Gastroesophageal sphincter (tissue), 4 donors: ENCODE measurements around the gene PDIA5. TPM values are rescaled to one million over a fixed set of nuclear protein-coding genes. Genes with fewer than 3 reads are reported as not detected.

Experiments
- ATAC-seq: fragments of 150-250 bp; one replicate; pipeline ENCODE4 v1.9.1; 2016; ENCODE audit warnings: mild to moderate bottlenecking, moderate library complexity
- H3K27ac ChIP-seq, 4 donors: fragments of 200-600 bp; sonication (generic) in 3 of 4; 1 replicate in 3 of 4; 2 replicates in 1 of 4; pipeline ENCODE4 v1.5.1; 2016 to 2019
- H3K27me3 ChIP-seq: fragments of 200-600 bp; sonication (generic); one replicate; pipeline ENCODE4 v1.5.1; 2019
- H3K36me3 ChIP-seq, 2 donors: fragments of 200-600 bp; sonication (generic); one replicate each; pipeline ENCODE4 v1.5.1; 2019; ENCODE audit warnings: control low read depth in 1 of 2
- H3K4me1 ChIP-seq, 3 donors: fragments of 200-600 bp; sonication (generic); 1 replicate in 2 of 3; 2 replicates in 1 of 3; pipeline ENCODE4 v1.5.1; 2016 to 2019; ENCODE audit warnings: control low read depth in 2 of 3
- H3K4me3 ChIP-seq, 2 donors: fragments of 200-600 bp; sonication (generic); one replicate each; pipeline ENCODE4 v1.5.1; 2019; ENCODE audit warnings: mild to moderate bottlenecking in 1 of 2, moderate library complexity in 1 of 2
- H3K9me3 ChIP-seq, 3 donors: fragments of 200-600 bp; sonication (generic); one replicate each; pipeline ENCODE4 v1.5.1; 2017 to 2019; ENCODE audit warnings: control low read depth in 2 of 3
- EP300 ChIP-seq: sonication (generic); formaldehyde crosslinking; IDR thresholded peaks from one replicate; pipeline ENCODE4 v1.6.1; 2017; ENCODE audit warnings: antibody characterized with exemption, mild to moderate bottlenecking
- POLR2A ChIP-seq, 2 donors: fragments of 450-650 bp; IDR thresholded peaks; one replicate each; pipeline ENCODE4 v1.6.1; 2017; ENCODE audit warnings: antibody characterized with exemption in 2 of 2, mild to moderate bottlenecking in 2 of 2, moderate library complexity in 1 of 2
- POLR2AphosphoS5 ChIP-seq: sonication (generic); formaldehyde crosslinking; IDR thresholded peaks from one replicate; pipeline ENCODE4 v1.6.1; 2017; ENCODE audit warnings: antibody characterized with exemption
- WGBS, 2 donors: methylation state at CpG; one replicate each; pipeline ENCODE4 v1.1.5; 2018; ENCODE audit warnings: low coverage in 1 of 2; 5-methylcytosine and 5-hydroxymethylcytosine counted together
- total RNA-seq, 4 donors: library from RNA; depleted of rRNA; stranded (reverse); fragments of >200 nt; gene quantifications; one replicate each; pipeline ENCODE4 v1.1.0, GENCODE V29; 2016
- TF ChIP-seq, protein P1 (sequence below), 4 experiments: fragments of 200-600 bp in 2 of 4; fragments of 450-650 bp in 2 of 4; sonication (generic) in 1 of 4; IDR thresholded peaks; one replicate each; pipeline ENCODE4 v1.5.1; 2017 to 2019; ENCODE audit warnings: antibody characterized with exemption in 4 of 4, mild to moderate bottlenecking in 2 of 4, moderate library complexity in 2 of 4

Gene PDIA5
- total RNA-seq, 4 donors from 2014 or later, result 9.0 to 19.8 (median 16.9) TPM

DNA sequence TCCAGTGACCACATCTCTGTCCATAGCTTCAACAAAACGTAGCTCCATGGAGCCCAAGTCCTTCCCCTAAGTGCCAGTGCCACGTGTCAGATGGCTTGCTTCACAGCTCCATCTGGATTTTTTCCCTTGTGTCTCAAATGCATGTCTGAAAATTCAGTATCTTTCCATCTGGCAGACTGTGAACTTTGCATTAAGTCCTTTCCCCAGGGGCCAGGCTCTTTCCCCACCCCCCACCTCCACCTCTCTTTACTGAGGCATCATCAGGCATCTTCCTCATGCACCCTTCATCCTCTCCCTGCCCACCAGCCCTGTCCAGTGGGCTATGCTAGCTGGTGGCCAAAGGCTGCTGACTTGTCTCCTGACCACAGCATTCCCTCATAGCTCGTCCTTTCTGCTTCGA lies 53.7 kb downstream of the PDIA5 start:
- Histone ChIP-seq H3K4me3 (no peak overlapping the region), H3K36me3 (peaks cover 0 to 96% of the 10 kb centered on the region in 2 donors), H3K27me3 (no peaks in the 10 kb centered on the region), H3K27ac (peak overlapping the region in 3 of 4 donors; percentile 27 to 44 (median 34)), H3K4me1 (peaks cover 0 to 30% (median 0%) of the 10 kb centered on the region in 3 donors), H3K9me3 (no peaks in the 10 kb centered on the region)
- TF ChIP-seq POLR2A (IDR thresholded peaks at IDR 0.05), result no peak
- TF ChIP-seq EP300, result no peak
- ATAC-seq, result no peak
- 54 to 78% methylated on average over 4 of the region's 4 CpGs for WGBS, 2 donors

DNA sequence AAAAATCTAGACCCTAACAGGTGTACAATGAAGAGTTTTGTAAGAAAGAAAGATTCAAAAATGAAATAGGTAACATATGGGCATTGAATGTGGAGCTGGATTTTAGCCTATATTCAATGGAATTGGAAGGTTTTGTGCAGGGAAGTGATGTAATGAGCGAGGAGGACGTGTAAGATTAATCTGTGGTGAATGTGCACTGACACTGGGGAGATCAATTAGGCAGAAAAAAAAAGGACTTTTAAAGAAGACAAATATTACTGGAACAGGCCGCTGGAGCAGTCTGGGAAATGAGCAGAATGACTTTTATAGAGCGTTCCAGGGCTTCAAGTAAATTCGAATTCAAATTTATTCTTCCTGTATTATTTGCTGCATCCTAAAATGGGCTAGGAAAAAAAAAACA lies 55.2 kb downstream of the PDIA5 start:
- peaks cover 0 to 30% (median 0%) of the 10 kb centered on the region in 3 donors for H3K4me1 ChIP-seq
- H3K9me3 ChIP-seq, result no peaks in the 10 kb centered on the region
- 66 to 72% methylated on average over 5 of the region's 5 CpGs for WGBS, 2 donors
- no peak for ATAC-seq
- no peak overlapping the region for H3K27ac ChIP-seq
- H3K4me3 ChIP-seq, result no peak overlapping the region
- H3K27me3 ChIP-seq, result no peaks in the 10 kb centered on the region
- H3K36me3 ChIP-seq, result peaks cover 0 to 91% of the 10 kb centered on the region in 2 donors
- TF ChIP-seq POLR2AphosphoS5 (no peak), EP300 (no peak), POLR2A (IDR thresholded peaks at IDR 0.05) (no peak)
- TF ChIP-seq, protein P1, sequence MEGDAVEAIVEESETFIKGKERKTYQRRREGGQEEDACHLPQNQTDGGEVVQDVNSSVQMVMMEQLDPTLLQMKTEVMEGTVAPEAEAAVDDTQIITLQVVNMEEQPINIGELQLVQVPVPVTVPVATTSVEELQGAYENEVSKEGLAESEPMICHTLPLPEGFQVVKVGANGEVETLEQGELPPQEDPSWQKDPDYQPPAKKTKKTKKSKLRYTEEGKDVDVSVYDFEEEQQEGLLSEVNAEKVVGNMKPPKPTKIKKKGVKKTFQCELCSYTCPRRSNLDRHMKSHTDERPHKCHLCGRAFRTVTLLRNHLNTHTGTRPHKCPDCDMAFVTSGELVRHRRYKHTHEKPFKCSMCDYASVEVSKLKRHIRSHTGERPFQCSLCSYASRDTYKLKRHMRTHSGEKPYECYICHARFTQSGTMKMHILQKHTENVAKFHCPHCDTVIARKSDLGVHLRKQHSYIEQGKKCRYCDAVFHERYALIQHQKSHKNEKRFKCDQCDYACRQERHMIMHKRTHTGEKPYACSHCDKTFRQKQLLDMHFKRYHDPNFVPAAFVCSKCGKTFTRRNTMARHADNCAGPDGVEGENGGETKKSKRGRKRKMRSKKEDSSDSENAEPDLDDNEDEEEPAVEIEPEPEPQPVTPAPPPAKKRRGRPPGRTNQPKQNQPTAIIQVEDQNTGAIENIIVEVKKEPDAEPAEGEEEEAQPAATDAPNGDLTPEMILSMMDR (IDR thresholded peaks at IDR 0.05), result no peak

DNA sequence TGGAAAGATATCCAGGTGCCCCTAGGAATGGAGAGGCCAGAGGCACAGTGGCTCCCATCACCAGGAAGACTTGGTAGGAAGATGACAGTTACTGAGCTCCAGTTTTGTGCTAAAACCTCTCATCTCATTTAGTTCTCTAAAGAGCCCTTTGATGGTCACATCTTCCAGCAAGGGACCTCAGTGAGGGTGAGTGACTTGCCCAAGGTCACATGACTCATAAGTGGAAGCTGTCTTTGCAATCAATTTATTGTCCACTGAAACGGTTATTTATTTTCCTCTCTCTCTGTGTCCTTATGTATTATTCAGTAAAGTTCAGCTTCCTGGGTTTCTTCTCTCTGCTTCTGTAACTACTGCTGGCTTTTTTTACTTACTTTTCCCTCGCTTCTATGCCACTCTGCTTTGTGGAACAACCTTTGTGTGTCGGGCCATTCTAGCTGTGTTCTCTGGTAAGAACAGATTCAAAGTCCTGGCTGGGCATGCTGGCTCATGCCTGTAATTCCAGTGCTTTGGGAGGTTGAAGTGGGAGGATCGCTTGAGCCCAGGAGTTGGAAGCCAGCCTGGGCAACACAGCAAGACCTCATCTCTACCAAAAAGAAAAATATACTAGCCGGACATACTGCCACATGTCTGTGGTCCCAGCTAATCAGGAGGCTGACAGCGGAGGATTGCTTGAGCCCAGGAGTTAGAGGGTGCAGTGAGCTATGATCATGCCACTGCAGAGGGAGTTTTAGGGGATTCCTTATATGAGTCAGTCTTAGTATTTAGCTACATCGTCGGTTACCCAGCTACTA lies 55.9 kb downstream of the PDIA5 start:
- WGBS, 2 donors, result 34% methylated on average over 5 of the region's 8 CpGs; no CpG with 5 or more reads in 1 of the 2 donors
- H3K36me3 ChIP-seq, result peaks cover 0 to 93% of the 10 kb centered on the region in 2 donors
- ATAC-seq, result no peak

DNA sequence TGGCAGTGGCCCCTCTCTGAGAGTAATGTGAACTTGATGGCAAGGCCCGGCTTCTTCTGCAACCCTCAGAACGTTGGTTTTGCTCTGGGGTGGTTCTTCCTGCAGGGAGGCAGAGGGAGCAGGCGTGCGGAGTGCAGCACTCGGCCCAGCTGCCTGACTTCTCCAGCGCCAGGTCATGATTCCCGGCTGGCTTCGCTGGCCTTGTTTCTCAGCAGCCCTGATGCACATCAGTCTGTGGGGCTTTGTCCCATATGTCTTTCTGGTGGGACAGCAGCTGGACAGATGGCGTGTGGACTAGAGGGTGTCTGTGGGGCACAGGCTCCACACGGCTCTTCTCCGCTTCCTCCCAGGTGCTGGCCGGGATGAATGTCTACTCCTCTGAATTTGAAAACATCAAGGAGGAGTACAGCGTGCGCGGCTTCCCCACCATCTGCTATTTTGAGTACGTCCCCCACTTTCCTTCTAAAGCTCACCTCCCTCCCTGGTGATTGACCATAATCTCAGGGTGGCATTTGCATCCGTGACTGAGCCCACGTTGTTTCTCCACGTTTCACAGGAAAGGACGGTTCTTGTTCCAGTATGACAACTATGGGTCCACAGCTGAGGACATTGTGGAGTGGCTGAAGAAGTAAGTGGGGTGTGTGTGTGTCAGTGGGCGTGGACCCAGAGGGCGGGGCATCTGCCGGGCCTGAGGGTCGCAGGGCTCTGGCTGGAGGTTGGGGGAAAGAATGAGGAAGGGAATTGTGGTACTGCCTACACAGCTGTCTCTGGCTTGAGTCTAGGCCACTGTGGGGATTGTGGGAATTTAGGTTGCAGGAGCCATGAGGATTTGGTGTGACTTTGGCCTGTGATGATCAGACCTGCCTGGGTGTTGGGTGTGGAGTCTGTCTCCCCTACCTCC lies 57.1 kb downstream of the PDIA5 start:
- no peaks in the 10 kb centered on the region for H3K27me3 ChIP-seq
- no peaks in the 10 kb centered on the region for H3K9me3 ChIP-seq
- no peak overlapping the region for H3K4me3 ChIP-seq
- peaks cover 0 to 94% of the 10 kb centered on the region in 2 donors for H3K36me3 ChIP-seq
- WGBS, 2 donors, result 81 to 89% methylated on average over 5 to 10 of the region's 24 CpGs
- H3K4me1 ChIP-seq, result peaks cover 0 to 30% (median 0%) of the 10 kb centered on the region in 3 donors
- TF ChIP-seq EP300 (no peak), POLR2AphosphoS5 (no peak), POLR2A (IDR thresholded peaks at IDR 0.05) (no peak)
- TF ChIP-seq, protein P1 (IDR thresholded peaks at IDR 0.05), result no peak
- H3K27ac ChIP-seq, result no peak overlapping the region
- ATAC-seq, result no peak

More for the DNA sequence above, 55.9 kb downstream of the PDIA5 start:
- peaks cover 0 to 30% (median 0%) of the 10 kb centered on the region in 3 donors for H3K4me1 ChIP-seq
- TF ChIP-seq EP300 (no peak), POLR2AphosphoS5 (no peak), POLR2A (IDR thresholded peaks at IDR 0.05) (no peak)
- TF ChIP-seq, protein P1 (IDR thresholded peaks at IDR 0.05), result no peak
- no peak overlapping the region for H3K4me3 ChIP-seq
- H3K27ac ChIP-seq, result peak overlapping the region in 1 of 4 donors; percentile 27
- H3K27me3 ChIP-seq, result no peaks in the 10 kb centered on the region
- no peaks in the 10 kb centered on the region for H3K9me3 ChIP-seq

DNA sequence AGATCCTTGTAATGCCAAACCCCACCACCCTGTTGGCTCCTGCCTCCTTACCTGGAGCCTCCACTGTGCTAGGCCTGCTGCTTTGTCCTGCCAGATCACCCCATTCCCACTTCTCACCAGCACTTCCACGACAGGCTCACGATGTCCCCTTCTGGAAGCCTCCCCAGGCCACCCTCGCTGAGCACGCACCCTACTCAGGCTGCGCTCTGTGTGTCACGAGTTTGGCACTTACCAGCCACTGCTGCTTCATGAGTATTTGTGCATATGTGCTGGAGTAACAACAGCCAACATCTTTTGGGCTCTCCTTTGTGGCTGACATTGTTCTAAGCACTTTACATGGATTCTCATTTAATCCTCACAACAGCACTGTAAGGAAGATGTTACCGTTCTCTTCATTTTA lies 58.1 kb downstream of the PDIA5 start:
- no peak for ATAC-seq
- Histone ChIP-seq H3K27me3 (no peaks in the 10 kb centered on the region), H3K36me3 (peaks cover 0 to 93% of the 10 kb centered on the region in 2 donors), H3K4me1 (peaks cover 0 to 20% (median 0%) of the 10 kb centered on the region in 3 donors), H3K9me3 (no peaks in the 10 kb centered on the region), H3K4me3 (no peak overlapping the region), H3K27ac (no peak overlapping the region)
- TF ChIP-seq EP300, result no peak
- no peak for TF ChIP-seq POLR2A (IDR thresholded peaks at IDR 0.05)
- TF ChIP-seq, protein P1 (IDR thresholded peaks at IDR 0.05), result no peak
- no peak for TF ChIP-seq POLR2AphosphoS5
- WGBS, 2 donors, result 92 to 97% methylated on average over 6 to 7 of the region's 7 CpGs
